Measurements from ENCODE around the gene FAM81B.
"Not testable (repeated sequence)": the region's sequence is repeated elsewhere in the genome, so short reads cannot be mapped to it uniquely, and the experiment has no call there.

The FAM81B gene, protein sequence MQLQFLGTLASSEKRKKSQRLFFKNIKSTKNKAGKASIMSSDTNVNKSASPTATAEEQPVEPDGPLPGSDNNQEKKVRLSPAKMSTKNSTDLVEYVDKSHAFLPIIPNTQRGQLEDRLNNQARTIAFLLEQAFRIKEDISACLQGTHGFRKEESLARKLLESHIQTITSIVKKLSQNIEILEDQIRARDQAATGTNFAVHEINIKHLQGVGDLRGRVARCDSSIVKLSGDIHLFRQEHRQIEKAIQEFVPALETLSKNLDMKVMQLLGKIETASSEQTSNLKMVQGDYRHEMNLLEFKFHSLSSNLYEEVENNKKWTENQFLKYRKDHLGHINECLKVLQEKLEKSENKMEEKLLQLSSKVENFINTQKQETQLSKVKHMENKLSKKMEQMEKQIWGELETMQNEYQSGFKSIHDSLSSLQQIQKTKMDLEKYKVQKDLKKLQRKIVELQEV

DNA sequence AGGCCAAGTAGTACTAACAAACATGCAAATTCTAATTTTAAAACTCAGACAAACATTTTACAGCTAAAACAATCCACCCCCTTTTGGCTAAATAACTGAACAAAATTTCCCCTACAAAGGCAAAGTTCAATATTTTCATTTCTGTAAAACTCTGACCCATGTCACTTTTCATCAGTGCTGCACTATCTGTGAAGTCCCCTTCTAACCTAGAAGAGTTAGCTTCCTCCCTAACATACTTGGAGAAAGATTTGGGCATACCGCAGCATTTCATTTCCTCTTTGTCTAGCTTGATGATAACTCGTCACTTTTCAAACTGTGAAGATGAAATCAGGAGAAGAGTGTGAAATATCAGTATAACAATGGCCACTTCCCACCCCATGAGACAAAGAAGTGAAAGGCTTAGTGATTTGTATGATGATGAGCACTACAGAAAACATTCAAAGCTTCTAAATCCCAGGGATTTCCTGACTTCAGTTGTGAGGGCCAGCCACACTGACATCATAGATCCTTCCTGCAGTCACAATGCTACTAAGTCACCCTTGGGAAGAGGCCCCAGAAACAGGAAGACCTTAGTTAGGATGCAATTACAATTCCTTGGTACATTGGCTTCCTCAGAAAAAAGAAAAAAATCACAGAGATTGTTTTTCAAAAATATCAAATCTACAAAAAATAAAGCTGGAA, at the start of gene FAM81B:
Gene FAM81B, plus strand, starts transcription at position 555 of the 681 bp plus-strand sequence. Its CDS starts 24 bp downstream, at position 579.
- DNase-seq (ENCODE audit: low spot score), result no peak

DNA sequence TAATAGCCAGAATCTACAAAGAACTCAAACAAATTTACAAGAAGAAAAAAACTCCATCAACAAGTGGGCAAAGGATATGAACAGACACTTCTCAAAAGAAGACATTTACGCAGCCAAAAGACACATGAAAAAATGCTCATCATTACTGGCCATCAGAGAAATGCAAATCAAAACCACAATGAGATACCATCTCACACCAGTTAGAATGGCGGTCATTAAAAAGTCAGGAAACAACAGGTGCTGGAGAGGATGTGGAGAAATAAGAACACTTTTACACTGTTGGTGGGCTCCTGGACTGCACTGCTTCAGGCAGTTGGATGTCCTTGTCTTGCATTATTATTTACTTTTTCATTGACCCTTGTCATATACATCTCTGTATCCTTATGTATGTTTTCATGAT, 49.7 kb upstream of the FAM81B start:
- not testable (repeated sequence) for DNase-seq (ENCODE audit: low spot score)

DNA sequence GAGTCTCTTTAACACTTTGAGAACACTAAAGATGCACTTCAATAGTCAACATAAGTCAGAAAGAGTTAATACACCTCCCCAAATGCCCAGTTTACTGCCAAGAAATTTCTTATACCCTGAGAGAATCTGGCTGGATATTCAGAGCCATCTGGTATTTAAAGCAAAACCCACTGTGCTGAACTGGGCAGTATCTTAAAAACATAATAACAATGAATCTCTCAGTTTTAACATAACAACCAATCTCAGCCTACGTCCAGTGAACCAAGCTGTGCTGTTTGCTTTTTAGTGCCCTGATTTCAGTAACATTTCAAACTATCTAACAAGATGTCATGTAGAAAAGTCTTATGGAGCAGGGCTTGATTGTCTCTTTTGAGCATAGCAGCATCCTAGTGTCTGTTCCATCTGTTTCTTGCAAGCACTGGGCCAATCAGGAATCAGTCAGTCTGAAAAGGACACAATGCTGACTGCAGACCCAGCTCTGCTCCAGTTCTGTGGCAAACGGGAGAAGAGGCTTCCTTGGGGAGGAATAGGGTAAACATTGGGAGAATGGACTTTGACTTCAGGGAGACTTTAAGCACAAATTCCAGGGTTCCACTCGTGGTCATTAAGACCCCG, 43.6 kb upstream of the FAM81B start:
- no peak for DNase-seq (ENCODE audit: low spot score)

DNA sequence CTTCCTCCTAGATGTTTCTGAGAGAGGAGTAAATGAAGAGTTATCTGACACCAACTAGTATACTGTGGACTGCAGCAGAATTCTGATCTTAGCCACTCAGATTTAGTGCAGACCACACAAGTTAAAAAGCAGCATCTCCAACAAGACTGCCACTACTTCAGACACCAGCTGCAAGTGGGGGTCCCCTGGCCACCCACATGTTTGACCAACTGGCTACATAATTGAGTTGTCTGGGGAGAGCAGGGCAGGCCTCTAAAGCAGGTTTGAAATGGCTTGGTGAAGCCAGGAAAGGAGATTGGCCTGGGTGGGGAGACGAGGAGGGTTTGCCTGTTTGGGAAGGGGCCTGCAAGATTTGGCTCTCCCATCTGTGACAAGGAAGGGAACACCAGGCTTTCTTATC, 40.5 kb upstream of the FAM81B start:
- DNase-seq (ENCODE audit: low spot score), result no peak

DNA sequence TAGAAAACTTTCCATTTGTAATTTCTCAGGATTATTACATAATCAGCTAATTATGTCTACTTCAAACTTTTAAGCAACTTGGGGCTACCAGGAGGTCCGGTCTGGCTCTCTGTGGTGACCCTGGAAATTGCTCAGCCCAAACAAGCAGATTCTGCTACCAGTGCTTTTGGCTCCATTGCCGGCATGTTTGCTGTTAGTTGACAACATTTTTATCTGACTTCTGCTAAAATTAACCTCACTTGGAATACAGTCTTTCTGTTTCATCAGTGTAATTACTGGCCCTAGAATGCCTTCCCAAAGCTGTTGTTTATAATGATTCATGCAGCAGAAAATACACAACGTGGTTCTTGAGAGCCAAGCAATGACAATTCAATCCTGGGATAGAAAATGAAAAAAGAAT, 38.5 kb upstream of the FAM81B start:
- no peak for DNase-seq (ENCODE audit: low spot score)

DNA sequence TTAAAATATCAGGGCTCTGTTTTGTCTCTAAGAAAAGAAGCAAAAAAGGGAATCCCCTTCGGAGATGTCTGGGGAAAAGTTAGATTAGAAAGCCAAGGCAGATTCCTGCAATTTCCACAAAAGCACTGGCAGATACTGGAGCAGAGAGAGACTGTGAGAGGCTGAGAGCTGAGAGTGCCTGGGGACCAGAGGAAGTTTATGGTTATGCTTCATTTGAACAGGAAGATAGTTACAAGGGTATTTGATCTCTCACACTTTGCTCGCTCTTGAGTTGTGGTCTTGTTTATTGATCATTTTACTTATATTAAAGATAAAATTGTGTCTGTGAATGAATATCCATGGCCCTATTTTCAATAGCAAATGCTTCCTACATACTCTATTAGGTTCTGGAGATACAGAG, 32.8 kb upstream of the FAM81B start:
- DNase-seq (ENCODE audit: low spot score), result no peak

DNA sequence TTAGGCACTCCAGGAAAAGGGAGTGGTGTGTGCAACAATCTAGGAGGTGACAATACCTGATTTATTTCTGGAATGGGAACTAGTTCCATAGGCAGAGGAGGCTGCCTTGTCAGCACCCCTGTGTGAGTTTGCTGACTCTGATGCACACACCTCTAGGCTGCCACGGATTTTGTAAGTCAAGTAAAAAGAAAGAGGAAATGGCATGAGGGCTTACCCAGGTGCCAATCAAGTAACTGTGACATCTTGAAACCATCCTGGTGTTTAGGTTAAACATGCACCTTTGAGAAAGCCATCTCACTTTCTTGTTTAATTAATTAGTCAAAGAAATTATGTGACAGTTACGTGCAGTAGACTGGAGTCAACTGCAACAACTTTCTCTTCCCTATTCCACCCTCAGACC, 32.3 kb upstream of the FAM81B start:
- no peak for DNase-seq (ENCODE audit: low spot score)

DNA sequence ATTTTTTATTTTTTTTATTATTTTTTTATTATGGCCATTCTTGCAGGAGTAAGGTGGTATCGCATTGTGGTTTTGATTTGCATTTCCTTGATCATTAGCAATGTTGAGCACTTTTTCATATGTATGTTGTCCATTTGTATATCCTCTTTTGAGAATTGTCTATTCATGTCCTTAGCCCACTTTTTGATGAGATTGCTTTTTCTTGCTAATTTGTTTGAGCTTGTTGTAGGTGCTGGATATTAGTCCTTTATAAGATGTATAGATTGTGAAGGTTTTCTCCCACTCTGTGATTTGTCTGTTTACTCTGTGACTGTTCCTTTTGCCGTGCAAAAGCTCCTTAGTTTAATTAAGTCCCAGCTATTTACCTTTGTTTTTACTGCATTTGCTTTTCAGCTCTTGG, 30.5 kb upstream of the FAM81B start:
- not testable (repeated sequence) for DNase-seq (ENCODE audit: low spot score)

DNA sequence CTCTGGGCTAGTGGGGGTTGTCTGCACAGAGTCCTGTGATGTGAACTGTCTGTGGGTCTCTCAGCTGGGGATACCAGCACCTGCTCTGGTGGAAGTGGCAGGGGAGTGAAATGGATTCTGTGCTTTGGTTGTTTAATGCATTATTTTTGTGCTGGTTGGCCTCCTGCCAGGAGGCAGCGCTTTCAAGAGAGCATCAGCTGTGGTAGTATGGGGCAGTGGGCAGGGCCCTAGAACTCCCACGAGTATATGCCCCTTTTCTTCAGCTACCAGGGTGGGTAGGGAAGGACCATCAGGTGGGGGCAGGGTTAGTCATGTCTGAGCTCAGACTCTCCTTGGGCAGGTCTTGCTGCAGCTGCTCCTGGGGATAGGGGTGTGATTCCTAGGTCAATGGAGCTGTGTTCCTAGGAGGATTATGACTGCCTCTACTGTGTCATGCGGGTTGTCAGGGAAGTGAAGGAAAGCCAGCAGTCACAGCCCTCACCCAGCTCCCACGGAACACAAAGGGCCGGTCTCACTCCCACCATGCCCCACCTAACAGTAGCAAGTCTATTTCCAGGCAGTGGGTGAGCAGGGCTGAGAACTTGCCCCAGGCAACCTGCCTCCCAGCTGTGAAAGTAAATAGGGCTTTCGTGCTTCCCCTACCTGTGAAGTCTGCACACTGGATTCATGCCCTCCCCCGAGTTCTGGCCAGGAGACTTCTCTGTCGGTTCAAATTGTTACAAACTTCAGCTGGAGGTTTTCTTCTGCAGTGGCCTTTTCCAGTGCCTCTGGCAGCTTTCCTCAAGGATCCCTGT, 25.7 kb upstream of the FAM81B start:
- no peak for DNase-seq (ENCODE audit: low spot score)

DNA sequence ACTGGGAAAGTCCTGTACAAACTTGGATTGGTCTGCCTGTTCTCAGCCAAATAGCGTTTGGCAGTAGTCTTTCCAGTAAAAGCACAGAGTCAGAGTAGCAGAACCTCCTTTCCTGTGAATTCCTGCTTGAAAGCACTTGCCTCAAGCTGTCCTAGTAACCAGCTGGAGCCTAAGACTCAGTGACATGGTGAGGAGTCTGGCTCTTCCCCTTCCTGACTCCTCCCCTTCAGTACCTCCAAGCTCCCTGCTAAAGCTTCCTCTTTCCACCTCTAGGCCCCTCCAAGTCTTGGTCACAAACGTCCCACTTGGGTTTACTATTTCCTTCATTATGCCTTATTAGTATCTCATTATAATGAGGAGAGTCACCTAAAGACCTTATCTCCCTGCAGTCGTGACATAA, 21.4 kb upstream of the FAM81B start:
- no peak for DNase-seq (ENCODE audit: low spot score)

DNA sequence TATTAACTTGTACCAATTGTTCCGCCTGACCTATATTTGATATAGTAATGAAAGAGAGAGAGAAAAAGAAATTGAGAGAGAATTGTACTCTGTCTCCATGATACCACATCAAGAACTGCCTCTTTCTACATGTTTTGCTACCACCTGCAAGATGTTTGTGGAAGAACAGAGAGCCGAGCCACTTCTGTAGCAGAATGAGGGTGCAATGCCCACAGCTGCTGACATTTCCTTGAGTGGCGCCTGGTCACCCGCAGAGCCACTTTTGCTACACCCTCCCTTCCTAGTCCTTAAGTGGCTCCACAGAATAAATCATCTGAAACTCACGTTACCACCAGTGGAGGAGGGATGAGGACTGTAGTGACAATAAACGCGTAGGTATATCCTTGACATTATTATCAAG, 17.1 kb upstream of the FAM81B start:
- no peak for DNase-seq (ENCODE audit: low spot score)

DNA sequence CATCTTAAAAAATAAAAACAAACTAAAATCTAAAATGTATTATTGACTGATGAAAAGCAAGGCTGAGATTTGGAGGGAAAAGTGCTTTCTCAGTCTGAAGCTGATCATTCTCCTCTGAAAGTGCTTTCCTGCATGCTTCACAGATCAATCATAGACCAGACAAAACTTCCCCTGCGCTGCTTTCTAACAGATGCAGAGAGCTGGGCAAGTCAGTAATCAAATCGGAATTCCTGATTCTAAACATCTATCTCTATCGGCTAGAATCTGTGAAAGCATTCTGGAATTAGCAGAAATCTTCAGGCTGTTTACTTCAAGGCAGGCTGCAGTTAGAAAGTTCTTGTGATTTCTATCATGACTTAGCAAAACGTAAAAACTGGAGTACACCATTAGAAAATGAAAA, 15.6 kb upstream of the FAM81B start:
- no peak for DNase-seq (ENCODE audit: low spot score)

DNA sequence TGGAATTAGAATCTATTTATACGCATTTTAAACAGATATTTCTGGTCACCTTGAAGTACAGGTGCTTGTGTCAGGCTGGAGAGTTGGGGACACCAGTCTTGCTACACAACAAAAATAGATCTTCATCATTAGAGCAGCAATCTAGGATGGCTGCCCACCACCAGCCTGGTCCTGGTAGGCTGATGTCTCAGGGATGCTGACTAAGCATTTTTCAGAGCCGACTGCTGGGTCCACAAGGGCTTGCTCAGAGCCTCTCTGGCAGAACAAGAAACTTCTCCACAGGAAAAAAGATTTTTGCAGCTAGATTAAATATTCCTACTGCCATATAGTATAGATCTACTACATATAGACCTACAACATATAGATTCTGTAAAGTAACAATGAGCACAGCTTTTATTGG, 12.0 kb upstream of the FAM81B start:
- no peak for DNase-seq (ENCODE audit: low spot score)

DNA sequence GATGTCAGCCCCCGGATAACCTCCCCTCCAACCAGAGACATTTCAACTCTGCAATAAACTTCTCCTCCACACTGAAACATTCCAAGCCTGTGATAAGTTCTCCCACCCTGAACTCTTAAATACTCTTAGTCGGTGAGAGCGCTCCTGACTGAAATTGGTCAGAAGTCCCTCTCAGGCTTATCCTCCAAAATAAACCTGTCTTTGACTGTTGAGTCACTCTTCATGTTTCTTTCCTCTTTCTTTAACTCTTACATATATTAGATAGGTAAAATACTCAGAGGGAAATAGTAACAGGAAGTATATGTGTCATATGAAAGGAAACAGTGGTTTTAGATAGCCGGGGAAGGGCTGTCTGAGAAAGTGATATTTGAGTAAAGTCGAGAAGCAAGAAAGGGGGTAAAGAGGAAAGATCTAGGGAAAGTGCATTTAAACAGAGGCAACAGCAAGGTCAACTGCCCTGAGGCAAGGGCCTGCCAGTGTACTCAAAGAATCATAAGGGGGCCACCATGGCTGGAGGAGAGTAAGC, 11.0 kb upstream of the FAM81B start:
- no peak for DNase-seq (ENCODE audit: low spot score)

DNA sequence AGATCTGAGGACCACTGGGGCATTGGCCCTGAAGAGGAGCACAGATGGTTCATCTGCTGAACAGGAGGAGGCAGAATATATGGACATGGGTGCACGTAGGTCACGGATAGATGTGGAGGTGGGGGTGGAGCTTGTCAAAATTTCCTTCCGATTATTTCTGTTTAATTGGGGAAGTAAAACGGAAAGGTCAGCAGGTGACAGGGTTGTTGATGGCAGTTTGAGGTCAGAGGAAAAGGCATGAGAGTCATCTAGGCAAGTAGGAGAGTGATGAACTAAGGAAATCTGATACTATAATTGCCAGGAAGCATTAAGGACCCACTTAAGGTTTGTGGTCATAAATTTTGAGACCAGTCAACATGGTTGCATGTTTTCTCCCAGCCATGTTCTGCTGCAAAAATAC, 8.4 kb upstream of the FAM81B start:
- DNase-seq (ENCODE audit: low spot score), result no peak

DNA sequence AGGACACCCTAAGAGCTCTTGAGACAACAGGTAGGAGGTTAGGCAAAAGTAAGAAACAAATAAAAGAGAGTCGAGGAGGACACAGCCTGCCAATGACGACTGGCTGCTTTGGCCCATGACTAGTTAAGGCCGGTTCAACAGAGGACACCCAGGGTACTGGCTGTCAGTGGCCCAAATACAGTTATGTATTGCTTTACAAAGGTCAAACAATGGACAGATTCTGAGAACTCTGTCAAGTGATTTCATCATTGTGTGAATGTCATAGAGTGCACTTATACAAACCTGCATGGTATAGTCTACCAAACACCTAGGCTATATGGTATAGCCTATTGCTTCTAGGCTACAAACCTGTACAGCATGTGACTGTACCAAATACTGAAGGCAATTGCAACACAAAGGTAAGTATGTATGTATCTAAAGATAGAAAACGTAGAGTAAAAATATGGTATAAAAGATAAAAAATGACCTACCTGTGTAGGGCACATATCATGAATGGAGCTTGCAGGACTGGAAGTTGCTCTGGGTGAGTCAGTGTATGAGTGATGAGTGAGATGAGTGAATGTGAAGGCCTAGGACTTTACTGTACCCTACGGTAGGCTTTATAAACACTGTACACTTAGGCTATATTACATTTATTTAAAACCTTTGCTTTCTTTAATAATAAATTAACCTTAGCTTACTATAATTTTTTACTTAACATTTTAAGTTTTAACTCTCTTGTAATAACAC, 6.5 kb upstream of the FAM81B start:
- no peak for DNase-seq (ENCODE audit: low spot score)

DNA sequence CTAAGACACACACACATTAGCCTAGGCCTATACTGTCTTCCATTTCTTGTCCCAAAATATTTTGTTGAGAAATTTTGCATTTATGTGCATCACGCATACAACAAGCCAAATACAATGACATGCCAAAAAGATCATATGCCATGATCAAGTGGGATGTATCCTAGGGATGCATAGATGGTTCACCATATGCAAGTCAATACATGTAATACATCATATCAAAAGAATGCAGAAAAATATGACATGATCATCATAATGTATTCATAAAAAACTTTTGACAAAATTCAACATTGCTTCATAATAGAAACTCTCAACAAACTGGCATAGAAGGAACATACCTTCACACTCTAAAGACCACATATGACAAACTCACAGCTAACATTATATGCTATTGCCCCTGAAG, 5.8 kb upstream of the FAM81B start:
- no peak for DNase-seq (ENCODE audit: low spot score)

DNA sequence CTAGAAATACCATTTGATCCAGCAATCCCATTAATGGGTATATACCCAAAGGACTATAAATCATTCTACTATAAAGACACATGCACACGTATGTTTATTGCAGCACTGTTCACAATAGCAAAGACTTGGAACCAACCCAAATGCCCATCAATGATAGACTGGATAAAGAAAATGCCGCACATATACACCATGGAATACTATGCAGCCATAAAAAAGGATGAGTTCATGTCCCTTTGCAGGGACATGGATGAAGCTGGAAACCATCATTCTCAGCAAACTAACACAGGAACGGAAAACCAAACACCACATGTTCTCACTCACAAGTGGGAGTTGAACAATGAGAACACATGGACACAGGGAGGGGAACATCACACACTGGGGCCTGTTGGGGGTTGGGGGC, 799 bp downstream of the FAM81B start:
- not testable (repeated sequence) for DNase-seq (ENCODE audit: low spot score)

DNA sequence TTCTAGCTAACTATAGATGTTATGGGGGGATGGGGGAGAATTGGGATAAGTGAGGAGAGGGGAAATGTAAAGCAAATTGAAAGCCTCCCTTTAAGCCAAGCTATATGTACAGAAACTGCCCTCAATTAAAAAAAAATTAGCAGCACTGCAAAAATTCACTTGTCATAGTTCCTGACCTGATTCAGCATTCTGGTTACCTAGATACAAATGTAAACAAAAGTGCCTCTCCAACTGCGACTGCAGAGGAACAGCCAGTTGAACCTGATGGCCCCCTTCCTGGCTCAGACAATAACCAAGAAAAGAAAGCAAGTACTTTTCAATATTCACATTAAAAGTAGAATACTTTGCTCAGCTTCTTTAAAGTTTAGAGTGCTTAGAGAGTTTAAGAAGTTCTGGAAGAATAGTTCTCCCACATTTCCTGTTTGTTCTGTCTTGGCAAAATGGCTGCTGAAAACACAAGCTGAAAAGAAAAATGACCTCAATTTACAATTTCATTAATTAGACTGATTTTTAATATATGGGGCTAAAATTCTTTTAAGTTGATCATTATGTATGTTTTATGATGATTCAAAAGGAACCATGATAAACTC, 1.5 kb downstream of the FAM81B start:
- no peak for DNase-seq (ENCODE audit: low spot score)

DNA sequence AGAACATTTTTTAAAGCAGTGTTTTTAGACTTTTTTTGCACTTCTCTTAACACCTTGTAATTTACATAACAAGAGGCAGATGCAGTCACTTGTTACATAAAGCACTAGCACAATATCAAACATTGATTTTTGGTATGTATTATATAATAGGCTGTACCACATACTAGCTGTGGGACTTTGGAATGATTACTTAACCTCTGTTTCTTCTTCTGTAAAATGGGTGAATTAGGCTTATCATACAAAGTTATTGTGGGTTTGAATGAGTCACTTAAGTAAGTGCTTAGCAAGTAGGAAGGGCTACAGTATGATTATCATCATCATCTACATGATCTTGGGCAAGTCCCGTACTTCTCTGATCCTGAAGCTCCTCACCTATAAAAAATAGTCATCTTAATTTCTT, 2.1 kb downstream of the FAM81B start:
- no peak for DNase-seq (ENCODE audit: low spot score)

DNA sequence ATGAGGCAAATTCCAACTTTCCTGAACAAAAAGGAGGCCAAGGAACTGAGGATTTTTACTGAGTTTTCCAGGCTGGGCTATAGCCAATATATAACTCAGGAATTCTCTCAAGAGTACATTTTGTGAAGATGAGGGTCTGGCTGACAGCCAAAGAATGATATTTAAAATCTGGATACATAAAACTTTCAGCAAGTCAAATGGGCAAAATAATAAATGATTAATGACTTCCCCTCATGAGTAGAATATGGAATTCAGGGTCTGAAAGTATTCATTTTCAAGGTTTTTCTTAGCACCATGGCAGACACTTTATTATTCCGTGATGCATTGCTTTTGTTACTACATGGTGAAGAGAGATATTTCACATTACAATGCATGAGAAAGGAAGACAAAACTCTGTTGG, 7.8 kb downstream of the FAM81B start:
- no peak for DNase-seq (ENCODE audit: low spot score)
